NCI-H2227 (cell line): ENCODE measurements around the gene NARF.

Source experiments
- DNase-seq: peaks from one replicate; lab custom pipeline; 2025; ENCODE audit not compliant: unreplicated experiment; lab: John Stamatoyannopoulos, UW

NARF gene

GRCh38 chr17:82470065-82470464 lies 11.5 kb downstream of the NARF start:
- no peak for DNase-seq

- DNase-seq: no peak
Measured at GRCh38 chr17:82474223-82475010, 15.9 kb downstream of the NARF start.

GRCh38 chr17:82475458-82475857 lies 16.9 kb downstream of the NARF start:
- no peak for DNase-seq

GRCh38 chr17:82477934-82478333 lies 19.4 kb downstream of the NARF start:
- DNase-seq: no peak

- no peak for DNase-seq
Measured at GRCh38 chr17:82479602-82480001, 21.1 kb downstream of the NARF start.

- no peak for DNase-seq
Measured at GRCh38 chr17:82480318-82480717, 21.8 kb downstream of the NARF start.

GRCh38 chr17:82483204-82483660 lies 24.7 kb downstream of the NARF start:
- no peak for DNase-seq

- no peak for DNase-seq
Measured at GRCh38 chr17:82483836-82484235, 25.3 kb downstream of the NARF start.

GRCh38 chr17:82486231-82487094 lies 27.9 kb downstream of the NARF start:
- no peak for DNase-seq

GRCh38 chr17:82487910-82488309 lies 29.4 kb downstream of the NARF start:
- no peak for DNase-seq

- no peak for DNase-seq
Measured at GRCh38 chr17:82489117-82489516, 30.6 kb downstream of the NARF start.

- DNase-seq: no peak
Measured at GRCh38 chr17:82489851-82490511, 31.4 kb downstream of the NARF start.

GRCh38 chr17:82490512-82491195 lies 32.1 kb downstream of the NARF start:
- DNase-seq: no peak

GRCh38 chr17:82491196-82491530 lies 32.6 kb downstream of the NARF start:
- DNase-seq: no peak

GRCh38 chr17:82491533-82491932 lies 33.0 kb downstream of the NARF start:
- DNase-seq: no peak

- DNase-seq: no peak
Measured at GRCh38 chr17:82492643-82493225, 34.2 kb downstream of the NARF start.

GRCh38 chr17:82493226-82493781 lies 34.8 kb downstream of the NARF start:
- no peak for DNase-seq

- peak; percentile 88 for DNase-seq
Measured at GRCh38 chr17:82494236-82495055, 35.9 kb downstream of the NARF start.

- no peak for DNase-seq
Measured at GRCh38 chr17:82495844-82496528, 37.4 kb downstream of the NARF start.
